ENCODE measurements around the gene IQSEC3. TPM values are rescaled to one million over a fixed set of nuclear protein-coding genes. Genes with fewer than 3 reads are reported as not detected.

IQSEC3 gene
- total RNA-seq, 1 experiment from 2014 or later, result 0.55 TPM

DNA sequence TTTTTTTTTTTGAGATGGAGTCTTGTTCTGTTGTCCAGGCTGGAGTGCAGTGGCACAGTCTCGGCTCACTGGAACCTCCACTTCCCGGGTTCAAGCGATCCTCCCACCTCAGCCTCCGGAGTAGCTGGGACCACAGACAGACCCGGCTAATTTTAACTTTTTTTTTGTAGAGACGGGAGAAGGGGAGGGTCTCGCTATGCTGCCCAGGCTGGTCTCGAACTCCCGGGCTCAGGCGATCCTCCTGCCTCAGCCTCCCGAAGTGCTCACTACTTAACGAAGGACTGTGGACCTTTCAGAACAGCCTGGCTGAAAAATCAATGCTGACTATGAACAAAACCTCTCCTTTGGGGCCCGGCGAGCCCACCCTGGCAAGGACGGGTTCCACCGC lies 136.5 kb downstream of the IQSEC3 start:
- no peak overlapping the region for H3K56ac ChIP-seq (ENCODE audit: insufficient read length, low read depth, low read length)
- no peak overlapping the region for H2AFZ ChIP-seq (ENCODE audit: low read length)
- no peak overlapping the region for H2BK15ac ChIP-seq (ENCODE audit: low read depth, low read length)
- H3K14ac ChIP-seq (ENCODE audit: insufficient read depth, low read length), result no peak overlapping the region
- no peak overlapping the region for H2BK5ac ChIP-seq (ENCODE audit: insufficient read length, low read length)
- no peak overlapping the region for H2AK5ac ChIP-seq (ENCODE audit: insufficient read length, low read length)
- H3K79me2 ChIP-seq (ENCODE audit: insufficient read depth, low read length), result no peaks in the 10 kb centered on the region
- H2BK12ac ChIP-seq (ENCODE audit: insufficient read length, low read depth, low read length), result no peak overlapping the region
- H3K4me2 ChIP-seq (ENCODE audit: insufficient read depth, insufficient read length, low read length), result peak overlapping the region; percentile 95
- H3K23ac ChIP-seq (ENCODE audit: insufficient read length, low read depth, low read length), result no peak overlapping the region
- peaks cover 4% of the 10 kb centered on the region; the same call in 1 of the 2 replicates for H3K27me3 ChIP-seq (ENCODE audit: insufficient read depth, low read length)
- peak overlapping the region; percentile 41 to 72 for H3K4me3 Mint-ChIP-seq
- H3K27me3 Mint-ChIP-seq (ENCODE audit: low read depth), result peaks cover 94% of the 10 kb centered on the region
- no peaks in the 10 kb centered on the region; a peak in 1 of 5 replicates for H3K9me3 Mint-ChIP-seq
- TF ChIP-seq, protein P1, sequence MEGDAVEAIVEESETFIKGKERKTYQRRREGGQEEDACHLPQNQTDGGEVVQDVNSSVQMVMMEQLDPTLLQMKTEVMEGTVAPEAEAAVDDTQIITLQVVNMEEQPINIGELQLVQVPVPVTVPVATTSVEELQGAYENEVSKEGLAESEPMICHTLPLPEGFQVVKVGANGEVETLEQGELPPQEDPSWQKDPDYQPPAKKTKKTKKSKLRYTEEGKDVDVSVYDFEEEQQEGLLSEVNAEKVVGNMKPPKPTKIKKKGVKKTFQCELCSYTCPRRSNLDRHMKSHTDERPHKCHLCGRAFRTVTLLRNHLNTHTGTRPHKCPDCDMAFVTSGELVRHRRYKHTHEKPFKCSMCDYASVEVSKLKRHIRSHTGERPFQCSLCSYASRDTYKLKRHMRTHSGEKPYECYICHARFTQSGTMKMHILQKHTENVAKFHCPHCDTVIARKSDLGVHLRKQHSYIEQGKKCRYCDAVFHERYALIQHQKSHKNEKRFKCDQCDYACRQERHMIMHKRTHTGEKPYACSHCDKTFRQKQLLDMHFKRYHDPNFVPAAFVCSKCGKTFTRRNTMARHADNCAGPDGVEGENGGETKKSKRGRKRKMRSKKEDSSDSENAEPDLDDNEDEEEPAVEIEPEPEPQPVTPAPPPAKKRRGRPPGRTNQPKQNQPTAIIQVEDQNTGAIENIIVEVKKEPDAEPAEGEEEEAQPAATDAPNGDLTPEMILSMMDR (conservative IDR thresholded peaks at IDR 0.05), result no peak
- no peak overlapping the region for H3K4ac ChIP-seq (ENCODE audit: low read depth, low read length)
- no peaks in the 10 kb centered on the region for H3K79me1 ChIP-seq (ENCODE audit: insufficient read depth, low read depth, low read length, poor library complexity, severe bottlenecking)
- no peak overlapping the region for H3K9ac ChIP-seq (ENCODE audit: extremely low read depth, insufficient read length, low read length)
- H4K8ac ChIP-seq (replicated peaks; ENCODE audit: insufficient read length, low read depth, low read length), result no peak overlapping the region
- no peak overlapping the region for H2BK20ac ChIP-seq (ENCODE audit: low read depth, low read length, poor library complexity, severe bottlenecking)
- peaks cover 6% of the 10 kb centered on the region for H3K23me2 ChIP-seq (ENCODE audit: insufficient read length, low read depth, low read length, poor library complexity, severe bottlenecking)
- H4K91ac ChIP-seq (ENCODE audit: insufficient read length, low read depth, low read length), result no peak overlapping the region
- no peak for DNase-seq
- H3K9me3 ChIP-seq (ENCODE audit: control insufficient read depth, low read depth, low read length), result no peaks in the 10 kb centered on the region
- H3K4me1 ChIP-seq (ENCODE audit: insufficient read depth, low read length), result no peaks in the 10 kb centered on the region
- H3K18ac ChIP-seq (ENCODE audit: insufficient read length, low read depth, low read length), result no peak overlapping the region
- no peak overlapping the region for H3T11ph ChIP-seq (ENCODE audit: low read length)
- no peaks in the 10 kb centered on the region for H4K20me1 ChIP-seq (ENCODE audit: control insufficient read depth, insufficient read depth, insufficient read length)
- no CpG with 5 or more reads among the region's 16 CpGs for WGBS (ENCODE audit: extremely low coverage, insufficient read length, low lambda C conversion rate)
- no peaks in the 10 kb centered on the region for H3K36me3 Mint-ChIP-seq (ENCODE audit: insufficient read depth in 1 of 3, low read depth in 3 of 3)
- H2BK120ac ChIP-seq (ENCODE audit: low read depth, low read length, poor library complexity, severe bottlenecking), result no peak overlapping the region
- H4K5ac ChIP-seq (ENCODE audit: insufficient read length, low read depth, low read length), result no peak overlapping the region
- no peak overlapping the region for H3K27ac ChIP-seq (ENCODE audit: insufficient read length, low read depth, low read length)
- H3K4me1 Mint-ChIP-seq, result peaks cover 20 to 26% of the 10 kb centered on the region in 2 experiments
- no peak overlapping the region for H3K27ac Mint-ChIP-seq

Data from H9 (cell line).